Measurements from ENCODE around the gene BCAN.
A peak's percentile ranks its signal among the peaks of the same experiment; 100 is the strongest.
"Not testable (repeated sequence)": the region's sequence is repeated elsewhere in the genome, so short reads cannot be mapped to it uniquely, and the experiment has no call there.

Gene BCAN

GRCh38 chr1:156619582-156619955, 22.3 kb upstream of the BCAN start:
- no peak for DNase-seq

GRCh38 chr1:156622581-156623297, 19.2 kb upstream of the BCAN start:
- no peak for DNase-seq

- DNase-seq = peak; percentile 45 to 49
These were observed 17.7 kb upstream of the BCAN start for GRCh38 chr1:156623946-156624813.

- DNase-seq = no peak
These were observed 17.0 kb upstream of the BCAN start for GRCh38 chr1:156624814-156625435.

GRCh38 chr1:156625436-156626078, 16.4 kb upstream of the BCAN start:
- peak; percentile 36 to 39 for DNase-seq

- no peak for DNase-seq
These were observed 15.9 kb upstream of the BCAN start for GRCh38 chr1:156626079-156626438.

- peak; percentile 43 to 54 for DNase-seq
These were observed 14.5 kb upstream of the BCAN start for GRCh38 chr1:156627313-156627880.

GRCh38 chr1:156629823-156630449, 12.0 kb upstream of the BCAN start:
- no peak for DNase-seq

- not testable (repeated sequence) for DNase-seq
These were observed 10.8 kb upstream of the BCAN start for GRCh38 chr1:156631152-156631551.

GRCh38 chr1:156632355-156632754, 9.6 kb upstream of the BCAN start:
- no peak for DNase-seq

GRCh38 chr1:156638189-156638985, 3.5 kb upstream of the BCAN start:
- no peak for DNase-seq

- no peak for DNase-seq
These were observed 2.3 kb upstream of the BCAN start for GRCh38 chr1:156639601-156640101.

- no peak for DNase-seq
These were observed 843 bp upstream of the BCAN start for GRCh38 chr1:156640842-156641706.

- DNase-seq = no peak
These were observed 540 bp downstream of the BCAN start for GRCh38 chr1:156642265-156643048.

GRCh38 chr1:156643049-156643777, 1.3 kb downstream of the BCAN start:
- DNase-seq = no peak

- DNase-seq = peak; percentile 88 to 92
These were observed 1.8 kb downstream of the BCAN start for GRCh38 chr1:156643778-156644092.

- DNase-seq = no peak
These were observed 2.2 kb downstream of the BCAN start for GRCh38 chr1:156644146-156644545.

- no peak for DNase-seq
These were observed 2.7 kb downstream of the BCAN start for GRCh38 chr1:156644640-156645039.

GRCh38 chr1:156645056-156645455, 3.1 kb downstream of the BCAN start:
- DNase-seq = no peak

All from Kasumi-1 (cell line).